Brain microvascular endothelial cell (primary cell): Measurements from ENCODE around the gene GNAT3.

Experiments used
- DNase-seq: peaks from one replicate; pipeline ENCODE4 v3.0.0-alpha.2; 2020
- H3K27ac ChIP-seq: fragments of 250-450 bp; sonication (Bioruptor Pico); 2 replicates; pipeline ENCODE4 v1.5.1; 2020; ENCODE audit warnings: mild to moderate bottlenecking, moderate library complexity
- H3K27me3 ChIP-seq: fragments of 250-450 bp; sonication (Bioruptor Pico); replicated peaks from 2 replicates; pipeline ENCODE4 v1.5.1; 2020; ENCODE audit warnings: mild to moderate bottlenecking
- H3K36me3 ChIP-seq: fragments of 250-450 bp; sonication (Bioruptor Pico); replicated peaks from 2 replicates; pipeline ENCODE4 v1.5.1; 2020; ENCODE audit warnings: mild to moderate bottlenecking
- H3K4me3 ChIP-seq: 2 replicates; pipeline ENCODE4 v1.5.1; 2011; ENCODE audit warnings: low read depth, mild to moderate bottlenecking, control low read depth, low read length, moderate library complexity
- CTCF ChIP-seq: IDR thresholded peaks from 2 replicates; pipeline ENCODE4 v1.5.1; 2011; ENCODE audit warnings: low read depth, mild to moderate bottlenecking, moderate library complexity, low read length, control low read depth, inconsistent platforms; ENCODE audit errors: missing control alignments
- in situ Hi-C: cut with HindIII; loops from 2 replicates; pipeline ENCODE4 v1.10.0; 2017; ENCODE audit warnings: low sequenced_read_pairs, low pct_ligation_motif_present

GNAT3 gene

GRCh38 chr7:80428161-80429054 lies 83.5 kb downstream of the GNAT3 start:
- no peak overlapping the region for H3K4me3 ChIP-seq
- in situ Hi-C loops: no loop called here
- DNase-seq: peak; percentile 57
- H3K36me3 ChIP-seq: no peaks in the 10 kb centered on the region
- H3K27ac ChIP-seq: no peak overlapping the region
- peak; percentile 61 for TF ChIP-seq CTCF
- no peaks in the 10 kb centered on the region for H3K27me3 ChIP-seq

- in situ Hi-C loops: no loop called here
- TF ChIP-seq CTCF: no peak
- Histone ChIP-seq H3K27ac (no peak overlapping the region), H3K36me3 (no peaks in the 10 kb centered on the region), H3K4me3 (no peak overlapping the region), H3K27me3 (no peaks in the 10 kb centered on the region)
- DNase-seq: no peak
Measured at GRCh38 chr7:80427218-80427617, 84.6 kb downstream of the GNAT3 start.

GRCh38 chr7:80420876-80421275 lies 91.0 kb downstream of the GNAT3 start:
- DNase-seq: no peak
- Histone ChIP-seq H3K36me3 (no peaks in the 10 kb centered on the region), H3K27ac (no peak overlapping the region), H3K4me3 (no peak overlapping the region), H3K27me3 (no peaks in the 10 kb centered on the region)
- TF ChIP-seq CTCF: no peak
- in situ Hi-C loops: no loop called here

GRCh38 chr7:80417211-80417793 lies 94.6 kb downstream of the GNAT3 start:
- no peak for DNase-seq
- in situ Hi-C loops: no loop called here
- no peak for TF ChIP-seq CTCF
- Histone ChIP-seq H3K27ac (no peak overlapping the region), H3K4me3 (no peak overlapping the region), H3K27me3 (no peaks in the 10 kb centered on the region), H3K36me3 (no peaks in the 10 kb centered on the region)

- H3K4me3 ChIP-seq: no peak overlapping the region
- no peak for TF ChIP-seq CTCF
- H3K27me3 ChIP-seq: no peaks in the 10 kb centered on the region
- H3K27ac ChIP-seq: no peak overlapping the region
- no peaks in the 10 kb centered on the region for H3K36me3 ChIP-seq
- in situ Hi-C loops: no loop called here
- no peak for DNase-seq
Measured at GRCh38 chr7:80415522-80415921, 96.3 kb downstream of the GNAT3 start.
